Measurements from ENCODE around the gene TARS2. TPM values are rescaled to one million over a fixed set of nuclear protein-coding genes. Genes with fewer than 3 reads are reported as not detected.
A peak's percentile ranks its signal among the peaks of the same experiment; 100 is the strongest.

The TARS2 gene
- total RNA-seq, 1 experiment from 2014 or later, result 43.1 TPM

DNA sequence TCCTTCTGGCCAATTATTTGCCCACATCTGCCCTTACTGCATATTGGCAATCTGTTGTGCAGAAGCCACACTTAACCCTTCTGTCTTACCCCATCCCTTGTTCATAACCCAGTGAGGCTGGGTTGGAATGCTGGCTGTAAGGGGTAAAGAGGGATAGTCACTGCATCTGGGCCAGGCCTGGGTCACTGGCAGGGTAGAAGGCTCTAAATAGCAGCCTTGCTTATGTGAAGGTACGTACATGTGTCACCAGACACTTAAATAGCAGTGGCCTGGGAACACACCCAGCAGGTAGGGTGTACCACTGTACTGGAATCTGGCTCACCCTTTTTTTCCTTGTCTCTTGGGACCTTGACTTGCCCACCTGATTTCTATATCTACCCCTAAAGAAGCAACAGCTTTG, 9.9 kb upstream of the TARS2 start:
- intact Hi-C loops (cut with micrococcal nuclease), result no loop called here
- no peak overlapping the region for H3K4me3 Mint-ChIP-seq (ENCODE audit: unreplicated experiment)
- H3K27me3 Mint-ChIP-seq (ENCODE audit: insufficient read depth, unreplicated experiment), result no peaks in the 10 kb centered on the region
- TF ChIP-seq, protein P1, sequence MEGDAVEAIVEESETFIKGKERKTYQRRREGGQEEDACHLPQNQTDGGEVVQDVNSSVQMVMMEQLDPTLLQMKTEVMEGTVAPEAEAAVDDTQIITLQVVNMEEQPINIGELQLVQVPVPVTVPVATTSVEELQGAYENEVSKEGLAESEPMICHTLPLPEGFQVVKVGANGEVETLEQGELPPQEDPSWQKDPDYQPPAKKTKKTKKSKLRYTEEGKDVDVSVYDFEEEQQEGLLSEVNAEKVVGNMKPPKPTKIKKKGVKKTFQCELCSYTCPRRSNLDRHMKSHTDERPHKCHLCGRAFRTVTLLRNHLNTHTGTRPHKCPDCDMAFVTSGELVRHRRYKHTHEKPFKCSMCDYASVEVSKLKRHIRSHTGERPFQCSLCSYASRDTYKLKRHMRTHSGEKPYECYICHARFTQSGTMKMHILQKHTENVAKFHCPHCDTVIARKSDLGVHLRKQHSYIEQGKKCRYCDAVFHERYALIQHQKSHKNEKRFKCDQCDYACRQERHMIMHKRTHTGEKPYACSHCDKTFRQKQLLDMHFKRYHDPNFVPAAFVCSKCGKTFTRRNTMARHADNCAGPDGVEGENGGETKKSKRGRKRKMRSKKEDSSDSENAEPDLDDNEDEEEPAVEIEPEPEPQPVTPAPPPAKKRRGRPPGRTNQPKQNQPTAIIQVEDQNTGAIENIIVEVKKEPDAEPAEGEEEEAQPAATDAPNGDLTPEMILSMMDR (IDR thresholded peaks at IDR 0.05; ENCODE audit: unreplicated experiment), result no peak
- POLR2A ChIA-PET, result interaction anchor here (0.7 to 1.0 kb wide), 3 partner anchors 10 to 623 kb away, joined by 4 to 5 read pairs (median 5); partner anchors contain the start of genes MINDY1 and TARS2
- no peak for DNase-seq (ENCODE audit: unreplicated experiment)
- H3K36me3 Mint-ChIP-seq (ENCODE audit: insufficient read depth, unreplicated experiment), result peaks cover 23% of the 10 kb centered on the region
- peaks cover 6% of the 10 kb centered on the region for H3K4me1 Mint-ChIP-seq (ENCODE audit: insufficient read depth, unreplicated experiment)
- BruUV-seq (replicated peaks), result no TSS peak
- H3K9me3 Mint-ChIP-seq (ENCODE audit: unreplicated experiment), result no peaks in the 10 kb centered on the region
- CTCF ChIA-PET, result interaction anchor here (0.6 kb wide), 1 partner anchor 775 kb away, joined by 3 read pairs; no protein-coding TSS in a partner anchor
- no peak overlapping the region for H3K27ac Mint-ChIP-seq (ENCODE audit: low read depth, unreplicated experiment)

DNA sequence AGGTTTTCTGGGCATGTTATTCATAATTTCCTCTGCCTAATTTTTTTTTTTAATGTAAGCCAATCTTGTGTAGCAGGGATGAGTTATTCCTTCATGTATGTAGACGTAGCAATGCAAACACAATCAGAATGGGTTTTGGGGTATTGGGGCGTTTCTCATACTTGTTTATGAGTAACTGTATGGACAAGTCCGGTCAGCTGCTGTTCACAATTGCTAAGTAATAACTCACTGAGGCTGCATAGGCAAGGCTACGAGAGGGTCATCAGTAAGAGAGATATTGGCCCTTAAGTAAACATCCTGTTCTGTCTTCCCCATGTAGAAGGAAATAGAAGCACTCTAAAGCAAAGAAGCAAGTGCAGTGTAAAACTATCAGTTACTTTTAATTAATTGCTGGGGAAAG, 9.5 kb upstream of the TARS2 start:
- BruUV-seq (replicated peaks), result no TSS peak
- Mint-ChIP-seq H3K27me3 (ENCODE audit: insufficient read depth, unreplicated experiment) (no peaks in the 10 kb centered on the region), H3K4me3 (ENCODE audit: unreplicated experiment) (no peak overlapping the region), H3K9me3 (ENCODE audit: unreplicated experiment) (no peaks in the 10 kb centered on the region), H3K4me1 (ENCODE audit: insufficient read depth, unreplicated experiment) (peaks cover 6% of the 10 kb centered on the region), H3K36me3 (ENCODE audit: insufficient read depth, unreplicated experiment) (peaks cover 19% of the 10 kb centered on the region), H3K27ac (ENCODE audit: low read depth, unreplicated experiment) (no peak overlapping the region)
- intact Hi-C loops (cut with micrococcal nuclease), result no loop called here
- TF ChIP-seq, protein P1 (IDR thresholded peaks at IDR 0.05; ENCODE audit: unreplicated experiment), result no peak
- POLR2A ChIA-PET, result interaction anchor here (0.7 to 1.0 kb wide), 3 partner anchors 9 to 622 kb away, joined by 4 to 5 read pairs (median 5); partner anchors contain the start of genes MINDY1 and TARS2
- peak; percentile 26 for DNase-seq (ENCODE audit: unreplicated experiment)
- CTCF ChIA-PET, result interaction anchor here (0.6 kb wide), 1 partner anchor 774 kb away, joined by 3 read pairs; no protein-coding TSS in a partner anchor

GRCh38 chr1:150479370-150479769, 7.8 kb upstream of the TARS2 start:
- H3K4me3 Mint-ChIP-seq (ENCODE audit: unreplicated experiment), result no peak overlapping the region
- BruUV-seq (replicated peaks), result no TSS peak
- ChIA-PET CTCF (interaction anchor here (1.6 kb wide), 1 partner anchor 224 kb away, joined by 3 read pairs; no protein-coding TSS in a partner anchor), POLR2A (interaction anchor here (0.6 kb wide), 1 partner anchor 31 kb away, joined by 3 read pairs; no protein-coding TSS in a partner anchor)
- no peaks in the 10 kb centered on the region for H3K27me3 Mint-ChIP-seq (ENCODE audit: insufficient read depth, unreplicated experiment)
- peaks cover 3% of the 10 kb centered on the region for H3K36me3 Mint-ChIP-seq (ENCODE audit: insufficient read depth, unreplicated experiment)
- DNase-seq (ENCODE audit: unreplicated experiment), result no peak
- TF ChIP-seq, protein P1 (IDR thresholded peaks at IDR 0.05; ENCODE audit: unreplicated experiment), result no peak
- H3K9me3 Mint-ChIP-seq (ENCODE audit: unreplicated experiment), result no peaks in the 10 kb centered on the region
- intact Hi-C loops (cut with micrococcal nuclease), result no loop called here
- H3K4me1 Mint-ChIP-seq (ENCODE audit: insufficient read depth, unreplicated experiment), result peaks cover 6% of the 10 kb centered on the region
- H3K27ac Mint-ChIP-seq (ENCODE audit: low read depth, unreplicated experiment), result no peak overlapping the region

DNA sequence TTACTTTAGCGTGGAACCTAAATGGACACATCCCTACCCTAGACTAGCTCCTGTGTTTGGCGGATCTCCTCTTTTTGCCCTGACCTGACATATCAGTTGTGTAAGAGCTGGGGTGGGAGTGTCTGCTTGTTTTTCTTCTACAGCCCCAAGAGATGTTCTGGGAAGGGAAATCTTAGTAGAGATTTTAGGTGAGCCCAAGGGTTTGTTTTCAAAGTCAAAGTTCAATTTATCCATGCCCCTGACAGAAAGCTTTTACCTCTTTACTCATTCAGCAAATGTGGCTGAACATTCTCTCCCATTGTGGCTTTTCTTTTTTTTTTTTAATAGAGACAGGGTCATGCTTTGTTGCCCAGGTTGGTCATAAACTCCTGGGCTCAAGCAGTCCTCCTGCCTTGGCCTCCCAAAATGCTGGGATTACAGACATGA, 7.3 kb upstream of the TARS2 start:
- no peak overlapping the region for H3K27ac Mint-ChIP-seq (ENCODE audit: low read depth, unreplicated experiment)
- no peaks in the 10 kb centered on the region for H3K9me3 Mint-ChIP-seq (ENCODE audit: unreplicated experiment)
- DNase-seq (ENCODE audit: unreplicated experiment), result peak; percentile 35
- BruUV-seq (replicated peaks), result no TSS peak
- H3K4me3 Mint-ChIP-seq (ENCODE audit: unreplicated experiment), result no peak overlapping the region
- no peaks in the 10 kb centered on the region for H3K36me3 Mint-ChIP-seq (ENCODE audit: insufficient read depth, unreplicated experiment)
- POLR2A ChIA-PET, result interaction anchor here (0.6 to 1.2 kb wide), 3 partner anchors 19 to 36 kb away, joined by 3 read pairs; partner anchors contain the start of gene FALEC
- intact Hi-C loops (cut with micrococcal nuclease), result loop anchor here (5.0 to 10.0 kb wide), 2 partner anchors 37 to 335 kb away; partner anchors contain the start of gene FALEC
- TF ChIP-seq, protein P1 (IDR thresholded peaks at IDR 0.05; ENCODE audit: unreplicated experiment), result no peak
- peaks cover 10% of the 10 kb centered on the region for H3K4me1 Mint-ChIP-seq (ENCODE audit: insufficient read depth, unreplicated experiment)
- H3K27me3 Mint-ChIP-seq (ENCODE audit: insufficient read depth, unreplicated experiment), result no peaks in the 10 kb centered on the region
- CTCF ChIA-PET, result interaction anchor here (0.6 to 1.6 kb wide), 2 partner anchors 224 to 552 kb away, joined by 3 to 4 read pairs; no protein-coding TSS in a partner anchor
